HepG2 (cell line): ENCODE measurements around the gene TMEM108. TPM values are rescaled to one million over a fixed set of nuclear protein-coding genes. Genes with fewer than 3 reads are reported as not detected.

Source experiments
- ATAC-seq: fragments of 200-7000 bp; cut with Tn5 transposase; 3 replicates; pipeline ENCODE4 v1.9.1; 2020; ENCODE audit warnings: mild to moderate bottlenecking, moderate library complexity
- BruUV-seq: library from RNA; stranded (reverse); fragments of 400-500 nt; replicated peaks from 2 replicates; lab custom pipeline; 2021; lab: Mats Ljungman, UMichigan
- CTCF ChIA-PET: fragments of 300-600 bp; formaldehyde crosslinking; extraction: SDS; loops from one replicate; lab custom pipeline; 2021; ENCODE audit warnings: low total read pairs, inconsistent platforms, low intra/inter-chr PET ratio; lab: Yijun Ruan, JAX
- POLR2A ChIA-PET: fragments of 350-600 bp; sonication (Branson Sonifier 250); formaldehyde crosslinking; loops from one replicate; lab custom pipeline; 2020; ENCODE audit warnings: antibody characterized with exemption, inconsistent platforms; lab: Yijun Ruan, JAX
- DNase-seq: peaks from one replicate; pipeline ENCODE4 v3.0.0-alpha.2; 2015; ENCODE audit warnings: low spot score
- FAIRE-seq: peaks from 3 replicates; lab custom pipeline; 2011; peaks lifted over from hg19 to GRCh38; lab: Jason Lieb, UNC
- H2AFZ ChIP-seq: one replicate; pipeline ENCODE4 v1.6.1; 2011; ENCODE audit warnings: low read length, inconsistent platforms
- H3K27ac ChIP-seq: fragments of 300-600 bp; 3 replicates; pipeline ENCODE4 v1.8.0; 2011; ENCODE audit warnings: mixed run types, mild to moderate bottlenecking, mixed read lengths, low read length, inconsistent platforms; ENCODE audit not compliant: insufficient read depth; ENCODE audit errors: extremely low read length
- H3K27me3 ChIP-seq, 2 experiments: fragments of 200-600 bp in 1 of 2; 2 replicates in 1 of 2; 3 replicates in 1 of 2; pipeline versions ENCODE4 v1.6.0 to v1.8.0; 2011; ENCODE audit warnings: low read length in 2 of 2, mild to moderate bottlenecking in 2 of 2, moderate library complexity in 2 of 2, inconsistent platforms in 1 of 2; ENCODE audit not compliant: insufficient read depth in 2 of 2, control insufficient read depth in 1 of 2
- H3K36me3 ChIP-seq, 2 experiments: fragments of 200-600 bp in 1 of 2; replicated peaks in 1 of 2; 2 replicates in 1 of 2; 3 replicates in 1 of 2; pipeline versions ENCODE4 v1.5.1 to v1.8.0; 2011; ENCODE audit warnings: low read length in 2 of 2, inconsistent platforms in 1 of 2; ENCODE audit not compliant: insufficient read depth in 2 of 2, control insufficient read depth in 1 of 2
- H3K4me1 ChIP-seq: 2 replicates; pipeline ENCODE4 v1.5.1; 2012; ENCODE audit warnings: low read length, inconsistent platforms; ENCODE audit not compliant: insufficient read depth
- H3K4me2 ChIP-seq: 2 replicates; pipeline ENCODE4 v1.6.0; 2011; ENCODE audit warnings: low read depth, low read length, inconsistent platforms
- H3K4me3 ChIP-seq, 3 experiments: fragments of 200-600 bp in 1 of 3; sonication (generic), shearing (Covaris generic) in 1 of 3; replicated peaks in 1 of 3; 2 replicates each; pipeline ENCODE4 v1.5.1; 2011 to 2016; ENCODE audit warnings: low read length in 3 of 3, inconsistent platforms in 2 of 3, low read depth in 2 of 3, mild to moderate bottlenecking in 2 of 3, control low read depth in 1 of 3, mixed read lengths in 1 of 3; ENCODE audit not compliant: insufficient read depth in 1 of 3
- H3K79me2 ChIP-seq: one replicate; pipeline ENCODE4 v1.6.1; 2011; ENCODE audit warnings: low read length, inconsistent platforms; ENCODE audit not compliant: insufficient read depth
- H3K9ac ChIP-seq: 2 replicates; pipeline ENCODE4 v1.6.0; 2011; ENCODE audit warnings: mild to moderate bottlenecking, low read depth, low read length, inconsistent platforms; ENCODE audit not compliant: insufficient read depth
- H3K9me3 ChIP-seq: 2 replicates; pipeline ENCODE4 v1.5.1; 2012; ENCODE audit warnings: mild to moderate bottlenecking, low read length
- H4K20me1 ChIP-seq: 2 replicates; pipeline ENCODE4 v1.6.0; 2011; ENCODE audit warnings: inconsistent platforms, mild to moderate bottlenecking, low read length, moderate library complexity; ENCODE audit not compliant: insufficient read depth
- ATRX ChIP-seq: sonication (generic); formaldehyde crosslinking; IDR thresholded peaks from 2 replicates; pipeline ENCODE4 v1.4.0; 2020; ENCODE audit warnings: missing genetic modification reagents, borderline replicate concordance
- ETV5 ChIP-seq: IDR thresholded peaks from 2 replicates; pipeline ENCODE4 v1.6.1; 2018; ENCODE audit warnings: missing biosample characterization, missing genetic modification reagents, inconsistent platforms, borderline replicate concordance
- IKZF4 ChIP-seq: sonication (generic); formaldehyde crosslinking; IDR thresholded peaks from 2 replicates; pipeline ENCODE4 v1.5.1; 2020; ENCODE audit warnings: borderline replicate concordance, mild to moderate bottlenecking, low read depth, missing genetic modification reagents; ENCODE audit errors: not compliant biosample characterization
- POGZ ChIP-seq: sonication (generic); formaldehyde crosslinking; IDR thresholded peaks from 2 replicates; pipeline ENCODE4 v1.4.0; 2020; ENCODE audit warnings: mild to moderate bottlenecking, missing genetic modification reagents
- SIX4 ChIP-seq: sonication (generic); formaldehyde crosslinking; IDR thresholded peaks from 2 replicates; pipeline ENCODE4 v1.4.0; 2020; ENCODE audit warnings: missing genetic modification reagents
- TGIF2 ChIP-seq: IDR thresholded peaks from 2 replicates; pipeline ENCODE4 v1.6.1; 2016; ENCODE audit warnings: control low read depth, missing compliant biosample characterization
- ZBTB7B ChIP-seq: sonication (generic); formaldehyde crosslinking; IDR thresholded peaks from 2 replicates; pipeline ENCODE4 v1.4.0; 2020; ENCODE audit warnings: missing genetic modification reagents
- ZNF282 ChIP-seq: fragments of 450-650 bp; IDR thresholded peaks from 2 replicates; pipeline ENCODE4 v1.6.1; 2018; ENCODE audit not compliant: partially characterized antibody
- ZNF354B ChIP-seq: sonication (generic); formaldehyde crosslinking; IDR thresholded peaks from 2 replicates; pipeline ENCODE4 v1.8.0; 2022; ENCODE audit warnings: mild to moderate bottlenecking, missing genetic modification reagents
- ZNF382 ChIP-seq: sonication (generic); formaldehyde crosslinking; IDR thresholded peaks from 2 replicates; pipeline ENCODE4 v1.5.0; 2020; ENCODE audit warnings: missing genetic modification reagents, mild to moderate bottlenecking, borderline replicate concordance
- ZNF496 ChIP-seq: sonication (generic); formaldehyde crosslinking; IDR thresholded peaks from 2 replicates; pipeline ENCODE4 v1.8.1; 2023; ENCODE audit warnings: mild to moderate bottlenecking, moderate library complexity, missing genetic modification reagents; ENCODE audit not compliant: insufficient replicate concordance
- ZNF670 ChIP-seq: sonication (generic); formaldehyde crosslinking; IDR thresholded peaks from 2 replicates; pipeline ENCODE4 v1.8.0; 2022; ENCODE audit warnings: mild to moderate bottlenecking, missing genetic modification reagents, borderline replicate concordance
- ZNF83 ChIP-seq: sonication (generic); formaldehyde crosslinking; IDR thresholded peaks from 2 replicates; pipeline ENCODE4 v1.4.0; 2020; ENCODE audit warnings: missing genetic modification reagents, mild to moderate bottlenecking, borderline replicate concordance
- in situ Hi-C: cut with HindIII; loops from 2 replicates; pipeline ENCODE4 v1.10.0; 2017; ENCODE audit warnings: low pct_unique_long_range_greater_than_20kb; ENCODE audit not compliant: extremely low pct_ligation_motif_present
- intact Hi-C: fragments of 100-400 bp; cut with micrococcal nuclease; formaldehyde crosslinking; loops from one replicate; pipeline ENCODE4 v1.10.0; 2022; ENCODE audit not compliant: unreplicated experiment
- polyA plus RNA-seq, 8 experiments: library from polyadenylated mRNA; depleted of rRNA in 3 of 8; stranded (reverse) in 7 of 8; unstranded in 1 of 8; fragments of >200 nt; fragmentation: Illumina TruSeq in 4 of 8; extraction: Trizol in 4 of 8; gene quantifications; 2 replicates each; pipeline versions ENCODE4 v1.2.1 to v1.2.3, GENCODE V29; 2011 to 2016; ENCODE audit warnings: low read depth in 4 of 8, missing spikeins in 1 of 8, mixed read lengths in 1 of 8; ENCODE audit not compliant: insufficient read depth in 1 of 8
- total RNA-seq, 5 experiments: library from RNA; depleted of rRNA; stranded (reverse); fragments of >200 nt; fragmentation: Illumina TruSeq; extraction: Trizol; gene quantifications; 2 replicates each; pipeline ENCODE4 v1.2.3, GENCODE V29; 2016; ENCODE audit warnings: low read depth in 1 of 5
- TF ChIP-seq, protein P1 (sequence below): sonication (generic); formaldehyde crosslinking; IDR thresholded peaks from 2 replicates; pipeline ENCODE4 v1.4.0; 2020; ENCODE audit warnings: missing genetic modification reagents, borderline replicate concordance
- TF ChIP-seq, protein P2 (sequence below): sonication (generic); formaldehyde crosslinking; conservative IDR thresholded peaks from 2 replicates; pipeline ENCODE4 v1.8.0; 2022; ENCODE audit warnings: missing genetic modification reagents

Gene TMEM108
- total and polyA plus RNA-seq, 2 of the 13 experiments (the other 11 are each of a cell fraction or from before 2014, with no cell fraction given): not detected

DNA sequence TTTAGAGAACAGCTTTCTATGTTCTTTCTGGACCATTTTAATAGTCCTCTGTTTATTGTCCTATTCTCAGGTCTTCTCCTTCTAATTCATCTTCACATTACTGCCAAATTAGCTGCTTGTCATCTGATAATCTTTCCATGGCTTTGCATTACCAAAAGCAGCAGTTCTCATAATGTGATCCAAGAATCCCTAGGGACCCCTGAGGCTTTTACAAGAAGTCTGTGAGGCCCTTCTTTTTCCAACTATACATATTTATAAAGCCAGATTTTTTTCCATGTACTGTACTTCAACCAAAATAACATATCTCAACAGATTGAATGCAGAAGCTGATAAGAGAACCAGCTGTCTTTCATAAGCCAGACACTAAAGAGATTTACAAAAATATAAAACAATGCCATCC, 199.2 kb downstream of the TMEM108 start:
- Histone ChIP-seq H3K27ac (no peak overlapping the region), H3K4me1 (no peaks in the 10 kb centered on the region), H2AFZ (no peak overlapping the region), H3K27me3 (no peaks in the 10 kb centered on the region; a peak in 1 of 5 replicates), H3K4me3 (no peak overlapping the region), H3K9ac (no peak overlapping the region), H3K9me3 (no peaks in the 10 kb centered on the region), H3K4me2 (no peak overlapping the region), H4K20me1 (no peaks in the 10 kb centered on the region), H3K79me2 (no peaks in the 10 kb centered on the region), H3K36me3 (no peaks in the 10 kb centered on the region)
- no peak for TF ChIP-seq ZNF496 (CRISPR knock-in tag)
- TF ChIP-seq ZNF83 (CRISPR knock-in tag): no peak
- TF ChIP-seq ZNF382: no peak
- no peak for TF ChIP-seq IKZF4 (CRISPR knock-in tag)
- TF ChIP-seq ZNF282: no peak
- TF ChIP-seq TGIF2 (CRISPR knock-in tag): no peak
- TF ChIP-seq ETV5 (CRISPR knock-in tag): no peak
- TF ChIP-seq ZNF354B (CRISPR knock-in tag): no peak
- TF ChIP-seq ATRX: no peak
- TF ChIP-seq POGZ: no peak
- no peak for TF ChIP-seq ZBTB7B (CRISPR knock-in tag)
- no peak for TF ChIP-seq ZNF670 (CRISPR knock-in tag)
- TF ChIP-seq SIX4: no peak
- TF ChIP-seq, protein P1, sequence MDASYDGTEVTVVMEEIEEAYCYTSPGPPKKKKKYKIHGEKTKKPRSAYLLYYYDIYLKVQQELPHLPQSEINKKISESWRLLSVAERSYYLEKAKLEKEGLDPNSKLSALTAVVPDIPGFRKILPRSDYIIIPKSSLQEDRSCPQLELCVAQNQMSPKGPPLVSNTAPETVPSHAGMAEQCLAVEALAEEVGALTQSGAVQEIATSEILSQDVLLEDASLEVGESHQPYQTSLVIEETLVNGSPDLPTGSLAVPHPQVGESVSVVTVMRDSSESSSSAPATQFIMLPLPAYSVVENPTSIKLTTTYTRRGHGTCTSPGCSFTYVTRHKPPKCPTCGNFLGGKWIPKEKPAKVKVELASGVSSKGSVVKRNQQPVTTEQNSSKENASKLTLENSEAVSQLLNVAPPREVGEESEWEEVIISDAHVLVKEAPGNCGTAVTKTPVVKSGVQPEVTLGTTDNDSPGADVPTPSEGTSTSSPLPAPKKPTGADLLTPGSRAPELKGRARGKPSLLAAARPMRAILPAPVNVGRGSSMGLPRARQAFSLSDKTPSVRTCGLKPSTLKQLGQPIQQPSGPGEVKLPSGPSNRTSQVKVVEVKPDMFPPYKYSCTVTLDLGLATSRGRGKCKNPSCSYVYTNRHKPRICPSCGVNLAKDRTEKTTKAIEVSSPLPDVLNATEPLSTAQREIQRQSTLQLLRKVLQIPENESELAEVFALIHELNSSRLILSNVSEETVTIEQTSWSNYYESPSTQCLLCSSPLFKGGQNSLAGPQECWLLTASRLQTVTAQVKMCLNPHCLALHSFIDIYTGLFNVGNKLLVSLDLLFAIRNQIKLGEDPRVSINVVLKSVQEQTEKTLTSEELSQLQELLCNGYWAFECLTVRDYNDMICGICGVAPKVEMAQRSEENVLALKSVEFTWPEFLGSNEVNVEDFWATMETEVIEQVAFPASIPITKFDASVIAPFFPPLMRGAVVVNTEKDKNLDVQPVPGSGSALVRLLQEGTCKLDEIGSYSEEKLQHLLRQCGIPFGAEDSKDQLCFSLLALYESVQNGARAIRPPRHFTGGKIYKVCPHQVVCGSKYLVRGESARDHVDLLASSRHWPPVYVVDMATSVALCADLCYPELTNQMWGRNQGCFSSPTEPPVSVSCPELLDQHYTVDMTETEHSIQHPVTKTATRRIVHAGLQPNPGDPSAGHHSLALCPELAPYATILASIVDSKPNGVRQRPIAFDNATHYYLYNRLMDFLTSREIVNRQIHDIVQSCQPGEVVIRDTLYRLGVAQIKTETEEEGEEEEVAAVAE: no peak
- TF ChIP-seq, protein P2, sequence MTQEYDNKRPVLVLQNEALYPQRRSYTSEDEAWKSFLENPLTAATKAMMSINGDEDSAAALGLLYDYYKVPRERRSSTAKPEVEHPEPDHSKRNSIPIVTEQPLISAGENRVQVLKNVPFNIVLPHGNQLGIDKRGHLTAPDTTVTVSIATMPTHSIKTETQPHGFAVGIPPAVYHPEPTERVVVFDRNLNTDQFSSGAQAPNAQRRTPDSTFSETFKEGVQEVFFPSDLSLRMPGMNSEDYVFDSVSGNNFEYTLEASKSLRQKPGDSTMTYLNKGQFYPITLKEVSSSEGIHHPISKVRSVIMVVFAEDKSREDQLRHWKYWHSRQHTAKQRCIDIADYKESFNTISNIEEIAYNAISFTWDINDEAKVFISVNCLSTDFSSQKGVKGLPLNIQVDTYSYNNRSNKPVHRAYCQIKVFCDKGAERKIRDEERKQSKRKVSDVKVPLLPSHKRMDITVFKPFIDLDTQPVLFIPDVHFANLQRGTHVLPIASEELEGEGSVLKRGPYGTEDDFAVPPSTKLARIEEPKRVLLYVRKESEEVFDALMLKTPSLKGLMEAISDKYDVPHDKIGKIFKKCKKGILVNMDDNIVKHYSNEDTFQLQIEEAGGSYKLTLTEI (CRISPR knock-in tag): no peak
- ATAC-seq: no peak
- in situ Hi-C loops (no loop called here), intact Hi-C loops (no loop called here)
- CTCF ChIA-PET: no interaction called here
- POLR2A ChIA-PET: no interaction called here
- BruUV-seq: no TSS peak
- no peak for FAIRE-seq
- DNase-seq: no peak
